Endothelial cell of umbilical vein (primary cell): ENCODE measurements around the gene ICAM3. TPM values are rescaled to one million over a fixed set of nuclear protein-coding genes. Genes with fewer than 3 reads are reported as not detected.
A peak's percentile ranks its signal among the peaks of the same experiment; 100 is the strongest.

ENCODE experiments used
- BruUV-seq: library from RNA; stranded (reverse); fragments of 400-500 nt; replicated peaks from 2 replicates; lab custom pipeline; 2021; lab: Mats Ljungman, UMichigan
- CTCF ChIA-PET: fragments of 300-600, 350-600 bp; sonication (Branson Sonifier 250); formaldehyde crosslinking; loops from one replicate; lab custom pipeline; 2021; ENCODE audit warnings: antibody characterized with exemption, inconsistent platforms; lab: Charles Lee
- POLR2A ChIA-PET: fragments of 300-600, 350-600 bp; sonication (Branson Sonifier 250); formaldehyde crosslinking; loops from one replicate; lab custom pipeline; 2021; ENCODE audit warnings: antibody characterized with exemption, inconsistent platforms; lab: Charles Lee
- DNase-seq: peaks from one replicate; pipeline ENCODE4 v3.0.0-alpha.2; 2011; ENCODE audit warnings: low read depth, low spot score
- FAIRE-seq: peaks from 2 replicates; lab custom pipeline; 2011; peaks lifted over from hg19 to GRCh38; lab: Jason Lieb, UNC
- H2AFZ ChIP-seq: 2 replicates; pipeline ENCODE4 v1.6.0; 2012; ENCODE audit warnings: low read depth, low read length, control low read depth, inconsistent platforms
- H3K27ac ChIP-seq: 2 replicates; pipeline ENCODE4 v1.5.1; 2011; ENCODE audit warnings: low read depth, mild to moderate bottlenecking, control low read depth, low read length, moderate library complexity; ENCODE audit not compliant: insufficient read depth
- H3K27me3 ChIP-seq, 2 experiments: 2 replicates each; pipeline versions ENCODE4 v1.6.0 to v1.6.1; 2011; ENCODE audit warnings: low read length in 2 of 2, mixed read lengths in 1 of 2; ENCODE audit not compliant: control insufficient read depth in 2 of 2, insufficient read depth in 2 of 2
- H3K36me3 ChIP-seq, 2 experiments: 2 replicates in 1 of 2; 3 replicates in 1 of 2; pipeline ENCODE4 v1.5.1; 2011; ENCODE audit warnings: low read length in 2 of 2, mild to moderate bottlenecking in 1 of 2, moderate library complexity in 1 of 2; ENCODE audit not compliant: control insufficient read depth in 2 of 2, insufficient read depth in 2 of 2; ENCODE audit errors: extremely low read depth in 1 of 2
- H3K4me1 ChIP-seq: 3 replicates; pipeline ENCODE4 v1.5.1; 2011; ENCODE audit warnings: mild to moderate bottlenecking, low read length; ENCODE audit not compliant: control insufficient read depth, insufficient read depth; ENCODE audit errors: extremely low read depth
- H3K4me2 ChIP-seq: 2 replicates; pipeline ENCODE4 v1.6.1; 2011; ENCODE audit warnings: low read length, control low read depth, mixed read lengths; ENCODE audit not compliant: insufficient read depth
- H3K4me3 ChIP-seq, 3 experiments: fragments of 200-600 bp in 1 of 3; sonication (generic), shearing (Covaris generic) in 1 of 3; replicated peaks in 1 of 3; 2 replicates each; pipeline ENCODE4 v1.5.1; 2011 to 2016; ENCODE audit warnings: control low read depth in 3 of 3, low read length in 3 of 3, mild to moderate bottlenecking in 2 of 3, inconsistent platforms in 1 of 3, low read depth in 1 of 3, moderate library complexity in 1 of 3; ENCODE audit not compliant: insufficient read depth in 1 of 3
- H3K79me2 ChIP-seq: 2 replicates; pipeline ENCODE4 v1.6.0; 2012; ENCODE audit warnings: low read length, inconsistent platforms; ENCODE audit not compliant: control insufficient read depth, insufficient read depth
- H3K9ac ChIP-seq: replicated peaks from 2 replicates; pipeline ENCODE3; 2011; ENCODE audit warnings: low read length, control low read depth; ENCODE audit not compliant: insufficient read depth; ENCODE audit errors: extremely low read depth
- H3K9me1 ChIP-seq: replicated peaks from 3 replicates; pipeline ENCODE4 v1.6.0; 2011; ENCODE audit warnings: mild to moderate bottlenecking, low read length; ENCODE audit not compliant: control insufficient read depth, insufficient read depth; ENCODE audit errors: extremely low read depth
- H3K9me3 ChIP-seq: replicated peaks from 2 replicates; pipeline ENCODE4 v1.5.1; 2012; ENCODE audit warnings: low read length, inconsistent platforms; ENCODE audit not compliant: control insufficient read depth, insufficient read depth
- H4K20me1 ChIP-seq: replicated peaks from 2 replicates; pipeline ENCODE3; 2011; ENCODE audit warnings: mild to moderate bottlenecking, low read length; ENCODE audit not compliant: control insufficient read depth, insufficient read depth; ENCODE audit errors: extremely low read depth
- EZH2 ChIP-seq: IDR thresholded peaks from 2 replicates; pipeline ENCODE4 v1.6.1; 2012; ENCODE audit warnings: borderline replicate concordance, low read depth, mild to moderate bottlenecking, moderate library complexity, low read length, inconsistent platforms; ENCODE audit not compliant: severe bottlenecking
- FOS ChIP-seq: IDR thresholded peaks from 2 replicates; pipeline ENCODE4 v1.6.1; 2011; ENCODE audit warnings: mild to moderate bottlenecking, low read length, moderate library complexity, borderline replicate concordance; ENCODE audit not compliant: insufficient read depth
- GATA2 ChIP-seq: IDR thresholded peaks from 2 replicates; pipeline ENCODE4 v1.7.0; 2011; ENCODE audit warnings: low read depth, mild to moderate bottlenecking, moderate library complexity, mixed read lengths, low read length; ENCODE audit not compliant: insufficient read length, insufficient read depth
- JUN ChIP-seq: IDR thresholded peaks from 2 replicates; pipeline ENCODE4 v1.6.1; 2011; ENCODE audit warnings: borderline replicate concordance, low read depth; ENCODE audit not compliant: insufficient read length, insufficient read depth
- MYC ChIP-seq: IDR thresholded peaks from one replicate; pipeline ENCODE4 v1.6.1; 2011; ENCODE audit warnings: mild to moderate bottlenecking, low read depth, low read length
- POLR2A ChIP-seq: IDR thresholded peaks from 2 replicates; pipeline ENCODE4 v1.6.1; 2012; ENCODE audit warnings: low read depth, mild to moderate bottlenecking, control low read depth, low read length
- POLR2AphosphoS5 ChIP-seq: IDR thresholded peaks from 2 replicates; pipeline ENCODE4 v1.6.1; 2012; ENCODE audit warnings: low read depth, mild to moderate bottlenecking, control low read depth, low read length, moderate library complexity; ENCODE audit not compliant: insufficient read depth
- dilution Hi-C: fragments of 300-500 bp; cut with MboI; formaldehyde crosslinking; loops from one replicate; pipeline ENCODE4 v1.15.0; 2019; ENCODE audit warnings: low sequenced_read_pairs; ENCODE audit not compliant: extremely low pct_ligation_motif_present
- intact Hi-C: fragments of 100-400 bp; cut with micrococcal nuclease; formaldehyde crosslinking; loops from one replicate; pipeline ENCODE4 v1.10.0; 2022
- polyA plus RNA-seq, 4 experiments: library from polyadenylated mRNA; depleted of rRNA in 3 of 4; stranded (reverse) in 3 of 4; unstranded in 1 of 4; fragments of >200 nt; gene quantifications; 2 replicates each; pipeline versions ENCODE4 v1.2.1 to v1.2.3, GENCODE V29; 2011 to 2012; ENCODE audit warnings: missing spikeins in 1 of 4
- total RNA-seq: library from RNA; stranded (reverse); gene quantifications from 2 replicates; pipeline ENCODE4 v1.2.3, GENCODE V29; 2021
- TF ChIP-seq, protein P1 (sequence below), 2 donors: IDR thresholded peaks; 1 replicate in 1 of 2; 2 replicates in 1 of 2; pipeline ENCODE4 v1.5.1; 2011; ENCODE audit warnings: low read length in 2 of 2, mild to moderate bottlenecking in 2 of 2, moderate library complexity in 2 of 2, control low read depth in 1 of 2, inconsistent platforms in 1 of 2, low read depth in 1 of 2; ENCODE audit not compliant: insufficient read depth in 1 of 2; ENCODE audit errors: extremely low read depth in 1 of 2
- TF ChIP-seq, protein P2 (sequence below): IDR thresholded peaks from 2 replicates; pipeline ENCODE4 v1.6.1; 2011; ENCODE audit not compliant: insufficient read depth, insufficient read length

The ICAM3 gene
- total and polyA plus RNA-seq, 2 donors (not counting 3 experiments of a cell fraction or from before 2014, with no cell fraction given): 6.7 to 11.6 TPM

GRCh38 chr19:10316229-10317044 lies 23.0 kb downstream of the ICAM3 start:
- H4K20me1 ChIP-seq: no peaks in the 10 kb centered on the region
- ChIA-PET POLR2A (no interaction called here), CTCF (interaction anchor here (0.7 to 2.3 kb wide), 5 partner anchors 15 to 72 kb away, joined by 3 to 4 read pairs (median 4); partner anchors contain the start of gene ICAM1)
- H3K9ac ChIP-seq: no peak overlapping the region
- no peaks in the 10 kb centered on the region for H3K4me1 ChIP-seq
- DNase-seq (no peak), FAIRE-seq (no peak)
- H2AFZ ChIP-seq: no peak overlapping the region
- TSS peak; percentile 50 for BruUV-seq
- no peaks in the 10 kb centered on the region for H3K27me3 ChIP-seq
- no peak for TF ChIP-seq POLR2A
- no peak for TF ChIP-seq EZH2
- TF ChIP-seq POLR2AphosphoS5: no peak
- no peak for TF ChIP-seq FOS
- TF ChIP-seq, protein P1, sequence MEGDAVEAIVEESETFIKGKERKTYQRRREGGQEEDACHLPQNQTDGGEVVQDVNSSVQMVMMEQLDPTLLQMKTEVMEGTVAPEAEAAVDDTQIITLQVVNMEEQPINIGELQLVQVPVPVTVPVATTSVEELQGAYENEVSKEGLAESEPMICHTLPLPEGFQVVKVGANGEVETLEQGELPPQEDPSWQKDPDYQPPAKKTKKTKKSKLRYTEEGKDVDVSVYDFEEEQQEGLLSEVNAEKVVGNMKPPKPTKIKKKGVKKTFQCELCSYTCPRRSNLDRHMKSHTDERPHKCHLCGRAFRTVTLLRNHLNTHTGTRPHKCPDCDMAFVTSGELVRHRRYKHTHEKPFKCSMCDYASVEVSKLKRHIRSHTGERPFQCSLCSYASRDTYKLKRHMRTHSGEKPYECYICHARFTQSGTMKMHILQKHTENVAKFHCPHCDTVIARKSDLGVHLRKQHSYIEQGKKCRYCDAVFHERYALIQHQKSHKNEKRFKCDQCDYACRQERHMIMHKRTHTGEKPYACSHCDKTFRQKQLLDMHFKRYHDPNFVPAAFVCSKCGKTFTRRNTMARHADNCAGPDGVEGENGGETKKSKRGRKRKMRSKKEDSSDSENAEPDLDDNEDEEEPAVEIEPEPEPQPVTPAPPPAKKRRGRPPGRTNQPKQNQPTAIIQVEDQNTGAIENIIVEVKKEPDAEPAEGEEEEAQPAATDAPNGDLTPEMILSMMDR (IDR thresholded peaks at IDR 0.05; ENCODE audit: extremely low read depth in 1 of 2, insufficient read depth in 1 of 2, low read depth in 1 of 2, low read length in 2 of 2): no peak
- TF ChIP-seq, protein P2, sequence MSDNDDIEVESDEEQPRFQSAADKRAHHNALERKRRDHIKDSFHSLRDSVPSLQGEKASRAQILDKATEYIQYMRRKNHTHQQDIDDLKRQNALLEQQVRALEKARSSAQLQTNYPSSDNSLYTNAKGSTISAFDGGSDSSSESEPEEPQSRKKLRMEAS: no peak
- TF ChIP-seq JUN: no peak
- no peak for TF ChIP-seq GATA2
- no peak for TF ChIP-seq MYC
- no peak overlapping the region for H3K27ac ChIP-seq
- H3K9me1 ChIP-seq: no peaks in the 10 kb centered on the region
- no peak overlapping the region for H3K4me2 ChIP-seq
- intact Hi-C loops: loop anchor here (2.0 to 5.0 kb wide), 2 partner anchors 16 to 44 kb away; partner anchors contain the start of genes ICAM1 and RAVER1
- H3K79me2 ChIP-seq: no peaks in the 10 kb centered on the region
- dilution Hi-C loops: no loop called here
- H3K36me3 ChIP-seq: peaks cover 6 to 23% of the 10 kb centered on the region in 2 experiments
- no peak overlapping the region for H3K4me3 ChIP-seq
- H3K9me3 ChIP-seq: no peaks in the 10 kb centered on the region
